Testis (tissue), 2 donors: ENCODE results near the gene MAMLD1.

Source experiments
- CTCF ChIP-seq, 3 experiments: fragments of 450-650 bp in 2 of 3; fragments of 200-600 bp in 1 of 3; sonication (generic) in 1 of 3; IDR thresholded peaks; one replicate each; pipeline ENCODE4 v1.5.1; 2016 to 2019; ENCODE audit warnings: antibody characterized with exemption in 3 of 3, mild to moderate bottlenecking in 2 of 3, moderate library complexity in 1 of 3
- POLR2A ChIP-seq: fragments of 450-650 bp; IDR thresholded peaks from one replicate; pipeline ENCODE4 v1.6.1; 2017; ENCODE audit warnings: antibody characterized with exemption, mild to moderate bottlenecking, moderate library complexity

GRCh38 chrX:150366951-150367545, 3.9 kb downstream of the MAMLD1 start:
- TF ChIP-seq CTCF (IDR thresholded peaks at IDR 0.05) (no peak), POLR2A (no peak)
